NB4 (cell line): ENCODE results near the gene CSF3.

ENCODE experiments used
- CTCF ChIP-seq: IDR thresholded peaks from one replicate; pipeline ENCODE4 v1.5.1; 2012; ENCODE audit warnings: low read depth, low read length
- MAX ChIP-seq: IDR thresholded peaks from 2 replicates; pipeline ENCODE4 v1.6.1; 2011; ENCODE audit warnings: low read depth, low read length
- MYC ChIP-seq: IDR thresholded peaks from 2 replicates; pipeline ENCODE4 v1.6.1; 2011; ENCODE audit warnings: low read depth, low read length
- POLR2A ChIP-seq: IDR thresholded peaks from 2 replicates; pipeline ENCODE4 v1.6.1; 2011; ENCODE audit warnings: mild to moderate bottlenecking; ENCODE audit not compliant: insufficient read length; ENCODE audit errors: extremely low read depth

GRCh38 chr17:40063187-40063771, 48.0 kb downstream of the CSF3 start:
- TF ChIP-seq CTCF (no peak), MAX (peak; percentile 67), POLR2A (peak; percentile 8), MYC (peak; percentile 89)
